Heart left ventricle (tissue), 16 donors: ENCODE data around the gene MAN1B1. TPM values are rescaled to one million over a fixed set of nuclear protein-coding genes. Genes with fewer than 3 reads are reported as not detected.

Experiments
- ATAC-seq, 4 donors: fragments of 200-7000 bp; cut with Tn5 transposase; one replicate each; pipeline ENCODE4 v1.9.1; 2020 to 2022; ENCODE audit warnings: moderate library complexity in 4 of 4, mild to moderate bottlenecking in 3 of 4, moderate number of reproducible peaks in 1 of 4
- DNase-seq, 5 donors: peaks; one replicate each; pipeline ENCODE4 v3.0.0-alpha.2; 2020
- H3K27ac ChIP-seq, 12 donors: fragments of 200-600 bp; sonication (generic) in 4 of 12; one replicate each; pipeline versions ENCODE4 v1.5.0 to v1.8.0; 2016 to 2022; ENCODE audit warnings: mild to moderate bottlenecking in 2 of 12
- H3K27me3 ChIP-seq, 9 donors: fragments of 200-600 bp; sonication (generic) in 2 of 9; one replicate each; pipeline versions ENCODE4 v1.5.1 to v1.8.0; 2016 to 2022; ENCODE audit warnings: mild to moderate bottlenecking in 3 of 9
- H3K36me3 ChIP-seq, 9 donors: fragments of 200-600 bp; sonication (generic) in 2 of 9; one replicate each; pipeline versions ENCODE4 v1.5.0 to v1.8.0; 2018 to 2022; ENCODE audit warnings: mild to moderate bottlenecking in 2 of 9
- H3K4me1 ChIP-seq, 12 donors: fragments of 200-600 bp; sonication (generic) in 4 of 12; one replicate each; pipeline versions ENCODE4 v1.5.0 to v1.8.0; 2016 to 2022; ENCODE audit warnings: mild to moderate bottlenecking in 3 of 12
- H3K4me3 ChIP-seq, 12 donors: fragments of 200-600 bp; sonication (generic) in 4 of 12; one replicate each; pipeline versions ENCODE4 v1.5.0 to v1.8.0; 2017 to 2022; ENCODE audit warnings: mild to moderate bottlenecking in 9 of 12, moderate library complexity in 4 of 12
- H3K9me3 ChIP-seq, 12 donors: fragments of 200-600 bp; sonication (generic) in 4 of 12; one replicate each; pipeline versions ENCODE4 v1.5.0 to v1.8.0; 2016 to 2022; ENCODE audit warnings: mild to moderate bottlenecking in 1 of 12
- CTCF ChIP-seq, 12 donors: fragments of 200-600 bp; sonication (generic) in 4 of 12; IDR thresholded peaks; one replicate each; pipeline versions ENCODE4 v1.5.0 to v1.8.0; 2018 to 2022; ENCODE audit warnings: antibody characterized with exemption in 12 of 12, mild to moderate bottlenecking in 5 of 12
- POLR2A ChIP-seq, 2 donors: fragments of 450-650 bp; IDR thresholded peaks; one replicate each; pipeline ENCODE4 v1.6.1; 2017; ENCODE audit warnings: antibody characterized with exemption in 2 of 2, mild to moderate bottlenecking in 2 of 2, moderate library complexity in 2 of 2
- WGBS, 4 donors: extraction: QIAGEN DNeasy Blood & Tissue Kit in 2 of 4; methylation state at CpG; one replicate each; pipeline versions ENCODE4 v1.1.5 to v1.1.7; 2013 to 2018; 5-methylcytosine and 5-hydroxymethylcytosine counted together
- intact Hi-C, 10 donors: fragments of 100-400 bp; cut with DNase I; formaldehyde crosslinking; loops; one replicate each; pipeline versions ENCODE4 v1.11.1 to v1.14.2; 2022
- polyA plus RNA-seq, 2 donors: library from polyadenylated mRNA; stranded (reverse); fragments of 200-250 nt; gene quantifications; one replicate each; pipeline ENCODE4 v1.2.3, GENCODE V29; 2013
- total RNA-seq, 9 donors: library from RNA; depleted of rRNA in 2 of 9; stranded (reverse); fragments of >200 nt in 2 of 9; fragmentation: NEBNext Ultra II Directional in 3 of 9; extraction: Animal tissue kit (Norgen Biotek cat#: 25700) in 3 of 9; gene quantifications; one replicate each; pipeline versions ENCODE4 v1.1.0 to v1.2.4, GENCODE V29; 2016 to 2023
- donor health status: ischemic (EF 13 %, LVEDD 7.1; RV severe dilation, severe dysfunction).
- donor health status: healthy with polysubstance abuse.
- donor health status: DM: no; HTN: yes; CAD: no.
- donor health status: DM: no; HTN: no; CAD: no.
- donor health status: ischemic (EF 25% LVEDD 6.9; RV normal size, moderate dysfunction).
- donor health status: ischemic (EF 25% LVEDD 5.7; RV mildly dilated, moderate dysfunction).
- donor health status: healthy.
- donor health status: DM: yes; HTN: yes; CAD: no.
- donor health status: ischemic (EF 35%, LVEDD 5.7; RV mildly dilated, moderate dysfunction).
- donor health status: nonischemic (EF 11% LVEDD 7.7; RV severe dilation, severe dysfunction).
- donor health status: DM: yes; HTN: yes; CAD: no.
- donor health status: PGD.
- donor health status: ischemic (EF 29% LVEDD 5.4; RV normal size, mild dysfunction).
- donor health status: nonischemic (EF 23%, LVEDD 6.1; RV moderate dilation, normal function).

Gene MAN1B1
- total and polyA plus RNA-seq, 11 donors, result 17.6 to 40.6 (median 24.6) TPM

GRCh38 chr9:137052998-137053943, 33.5 kb upstream of the MAN1B1 start:
- no peaks in the 10 kb centered on the region for H3K36me3 ChIP-seq

GRCh38 chr9:137053944-137054931, 32.5 kb upstream of the MAN1B1 start, which contains the start of gene ENTPD2:
Gene ENTPD2 (minus strand): TSS chr9:137054061. CDS start chr9:137053997, 64 bp downstream.
- DNase-seq, result no peak
- Histone ChIP-seq H3K4me3 (peak within 1 kb of the TSS; percentile 24 to 55 (median 46)), H3K9me3 (no peaks in the 10 kb centered on the region), H3K4me1 (peaks cover 15 to 49% (median 34%) of the 10 kb centered on the region in 12 donors), H3K36me3 (no peaks in the 10 kb centered on the region), H3K27me3 (peaks cover 3 to 54% (median 26%) of the 10 kb centered on the region in 9 donors), H3K27ac (peak within 1 kb of the TSS; percentile 49 to 89 (median 81))
- intact Hi-C loops, result no loop called here
- WGBS, 4 donors, result 20 to 53% (median 31%) methylated on average over 31 to 90 of the region's 90 CpGs
- TF ChIP-seq CTCF (IDR thresholded peaks at IDR 0.05) (no peak), POLR2A (IDR thresholded peaks at IDR 0.05) (no peak)
- ATAC-seq, result no peak

More at GRCh38 chr9:137052998-137053943, 33.5 kb upstream of the MAN1B1 start:
- H3K4me3 ChIP-seq, result peak overlapping the region; percentile 24 to 55 (median 46)
- DNase-seq (no peak), ATAC-seq (no peak)
- intact Hi-C loops, result no loop called here
- WGBS, 4 donors, result 6 to 19% (median 12%) methylated on average over 19 to 71 of the region's 71 CpGs
- H3K27ac ChIP-seq, result peak overlapping the region in 6 of 12 donors; percentile 34 to 89 (median 80)
- H3K27me3 ChIP-seq, result peaks cover 5 to 62% (median 34%) of the 10 kb centered on the region in 9 donors
- no peaks in the 10 kb centered on the region for H3K9me3 ChIP-seq
- peaks cover 15 to 52% (median 34%) of the 10 kb centered on the region in 12 donors for H3K4me1 ChIP-seq
- TF ChIP-seq CTCF (IDR thresholded peaks at IDR 0.05), result no peak
- TF ChIP-seq POLR2A (IDR thresholded peaks at IDR 0.05), result no peak

GRCh38 chr9:137054932-137055384, 31.8 kb upstream of the MAN1B1 start:
- Histone ChIP-seq H3K4me1 (peaks cover 15 to 49% (median 34%) of the 10 kb centered on the region in 12 donors), H3K27ac (peak overlapping the region; percentile 49 to 89 (median 81)), H3K27me3 (peaks cover 3 to 48% (median 21%) of the 10 kb centered on the region in 9 donors), H3K4me3 (peak overlapping the region in 2 of 12 donors; percentile 4 to 13), H3K9me3 (no peaks in the 10 kb centered on the region), H3K36me3 (no peaks in the 10 kb centered on the region)
- intact Hi-C loops, result no loop called here
- ATAC-seq, result peak in 2 of 4 donors; percentile 4 to 7
- TF ChIP-seq POLR2A (IDR thresholded peaks at IDR 0.05) (no peak), CTCF (IDR thresholded peaks at IDR 0.05) (no peak)
- DNase-seq, result no peak
- WGBS, 4 donors, result 57 to 75% (median 62%) methylated on average over 11 to 17 of the region's 17 CpGs
